Measurements from ENCODE around the gene ZFP36L2. TPM values are rescaled to one million over a fixed set of nuclear protein-coding genes. Genes with fewer than 3 reads are reported as not detected.
"Not testable (repeated sequence)": the region's sequence is repeated elsewhere in the genome, so short reads cannot be mapped to it uniquely, and the experiment has no call there.

ZFP36L2 gene
- total RNA-seq, 4 donors from 2014 or later, result 50.9 to 83.2 (median 73.4) TPM

DNA sequence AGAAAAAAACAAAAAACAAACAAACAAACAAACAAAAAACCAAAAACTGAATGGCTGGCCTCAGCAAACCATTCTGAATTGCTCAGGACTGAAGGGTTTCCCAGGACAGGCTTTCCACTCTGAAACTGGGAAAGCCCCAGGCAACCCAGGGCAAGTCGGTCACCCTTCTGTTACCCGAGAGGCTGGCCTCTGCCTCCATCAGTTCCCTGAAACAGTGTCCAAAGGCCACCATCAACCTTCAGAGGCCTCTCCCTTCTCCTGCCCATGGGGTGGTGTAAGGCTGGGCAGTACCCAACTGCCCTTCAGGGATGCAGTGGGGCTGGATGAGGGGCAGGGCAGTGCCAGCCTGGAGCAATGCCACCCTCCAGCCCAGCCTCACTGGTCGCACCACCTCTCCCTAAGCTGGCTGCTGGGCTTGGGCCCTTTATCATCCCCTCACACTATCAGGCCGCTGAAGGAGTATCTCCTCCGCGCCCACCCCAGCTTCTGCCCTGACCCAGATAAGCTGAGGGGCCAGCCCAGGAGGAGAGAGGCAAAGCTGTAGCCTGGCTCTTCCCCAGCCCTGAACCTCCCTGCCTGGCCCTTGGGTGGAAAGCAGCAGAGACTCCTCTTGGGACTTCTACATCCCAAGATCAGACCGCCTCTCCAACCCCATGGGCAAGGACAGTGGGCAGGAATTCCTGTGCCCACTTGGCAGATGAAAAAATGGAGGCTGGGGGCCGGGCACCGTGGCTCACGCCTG, 35.9 kb downstream of the ZFP36L2 start:
- Histone ChIP-seq H3K36me3 (no peaks in the 10 kb centered on the region), H3K4me3 (no peak overlapping the region), H3K27ac (no peak overlapping the region), H3K9me3 (no peaks in the 10 kb centered on the region), H3K27me3 (no peaks in the 10 kb centered on the region), H3K4me1 (peaks cover 0 to 11% (median 0%) of the 10 kb centered on the region in 3 donors)
- TF ChIP-seq EP300 (IDR thresholded peaks at IDR 0.05) (no peak), POLR2AphosphoS5 (IDR thresholded peaks at IDR 0.05) (no peak), POLR2A (IDR thresholded peaks at IDR 0.05) (no peak)
- TF ChIP-seq, protein P1, sequence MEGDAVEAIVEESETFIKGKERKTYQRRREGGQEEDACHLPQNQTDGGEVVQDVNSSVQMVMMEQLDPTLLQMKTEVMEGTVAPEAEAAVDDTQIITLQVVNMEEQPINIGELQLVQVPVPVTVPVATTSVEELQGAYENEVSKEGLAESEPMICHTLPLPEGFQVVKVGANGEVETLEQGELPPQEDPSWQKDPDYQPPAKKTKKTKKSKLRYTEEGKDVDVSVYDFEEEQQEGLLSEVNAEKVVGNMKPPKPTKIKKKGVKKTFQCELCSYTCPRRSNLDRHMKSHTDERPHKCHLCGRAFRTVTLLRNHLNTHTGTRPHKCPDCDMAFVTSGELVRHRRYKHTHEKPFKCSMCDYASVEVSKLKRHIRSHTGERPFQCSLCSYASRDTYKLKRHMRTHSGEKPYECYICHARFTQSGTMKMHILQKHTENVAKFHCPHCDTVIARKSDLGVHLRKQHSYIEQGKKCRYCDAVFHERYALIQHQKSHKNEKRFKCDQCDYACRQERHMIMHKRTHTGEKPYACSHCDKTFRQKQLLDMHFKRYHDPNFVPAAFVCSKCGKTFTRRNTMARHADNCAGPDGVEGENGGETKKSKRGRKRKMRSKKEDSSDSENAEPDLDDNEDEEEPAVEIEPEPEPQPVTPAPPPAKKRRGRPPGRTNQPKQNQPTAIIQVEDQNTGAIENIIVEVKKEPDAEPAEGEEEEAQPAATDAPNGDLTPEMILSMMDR (IDR thresholded peaks at IDR 0.05), result no peak
- WGBS, 2 donors (ENCODE audit: low coverage in 1 of 2), result 63% methylated on average over 2 of the region's 10 CpGs; no CpG with 5 or more reads in 1 of the 2 donors
- ATAC-seq, result no peak

DNA sequence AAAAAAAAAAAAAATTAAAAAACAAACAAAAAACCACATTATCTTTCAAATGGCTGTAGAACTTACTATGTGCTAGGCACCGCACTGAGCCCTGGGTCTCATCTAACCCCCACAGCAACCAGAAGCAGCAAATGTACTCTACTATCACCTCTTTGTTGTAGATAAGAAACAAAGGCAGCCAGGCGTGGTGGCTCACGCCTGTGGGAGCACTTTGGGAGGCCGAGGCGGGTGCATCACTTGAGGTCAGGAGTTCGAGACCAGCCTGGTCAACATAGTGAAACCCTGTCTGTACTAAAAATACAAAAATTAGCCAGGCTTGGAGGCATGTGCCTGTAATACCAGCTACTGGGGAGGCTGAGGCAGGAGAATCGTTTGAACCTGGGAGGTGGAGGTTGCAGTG, 36.5 kb downstream of the ZFP36L2 start:
- H3K9me3 ChIP-seq, H3K4me3 ChIP-seq, H3K27me3 ChIP-seq, H3K27ac ChIP-seq, H3K36me3 ChIP-seq, ATAC-seq: not testable (repeated sequence)
- H3K4me1 ChIP-seq, result peaks cover 0 to 11% (median 0%) of the 10 kb centered on the region in 3 donors
- 95 to 100% methylated on average over 2 to 6 of the region's 7 CpGs for WGBS, 2 donors (ENCODE audit: low coverage in 1 of 2)

DNA sequence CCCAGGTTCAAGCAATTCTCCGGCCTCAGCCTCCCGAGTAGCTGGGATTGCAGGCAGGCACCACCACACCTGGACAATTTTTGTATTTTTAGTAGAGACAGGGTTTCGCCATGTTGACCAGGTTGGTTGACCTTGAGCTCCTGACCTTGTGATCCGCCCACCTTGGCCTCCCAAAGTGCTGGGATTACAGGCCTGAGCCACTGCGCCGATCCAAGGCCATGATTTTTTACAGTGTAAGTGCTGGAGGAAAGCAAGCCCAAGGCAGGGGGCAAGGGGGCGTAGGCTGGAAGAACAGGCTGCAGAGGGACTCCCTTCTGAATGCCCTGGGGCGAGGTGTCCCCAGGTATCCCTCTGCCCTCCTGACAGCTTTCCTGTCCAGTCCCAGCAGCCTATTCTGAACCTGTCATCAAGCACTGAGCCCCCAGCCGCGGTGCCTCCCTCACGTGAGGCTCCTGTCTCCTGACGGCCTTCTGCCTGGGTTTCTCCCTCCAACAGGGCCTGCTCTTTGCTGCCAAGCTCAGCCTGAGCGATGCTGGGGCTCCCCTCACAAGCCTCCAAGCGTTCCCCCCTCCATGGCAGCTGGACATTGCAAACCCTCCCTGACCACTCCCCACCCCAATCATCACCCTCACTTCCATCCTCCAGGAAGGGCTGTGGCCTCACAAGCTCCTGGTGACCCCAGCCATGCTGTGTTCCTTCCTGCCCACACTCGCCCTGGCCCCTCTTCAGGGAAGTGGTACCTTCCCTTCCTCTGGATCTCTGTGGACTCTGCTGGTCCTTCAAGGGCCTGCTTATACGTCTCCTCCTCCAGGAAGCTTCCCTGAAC, 37.6 kb downstream of the ZFP36L2 start:
- H3K27me3 ChIP-seq, result no peaks in the 10 kb centered on the region
- no peaks in the 10 kb centered on the region for H3K9me3 ChIP-seq
- H3K4me1 ChIP-seq, result peaks cover 0 to 11% (median 0%) of the 10 kb centered on the region in 3 donors
- TF ChIP-seq, protein P1 (IDR thresholded peaks at IDR 0.05), result no peak
- TF ChIP-seq EP300 (IDR thresholded peaks at IDR 0.05), result no peak
- TF ChIP-seq POLR2A (IDR thresholded peaks at IDR 0.05), result no peak
- no peak for TF ChIP-seq POLR2AphosphoS5 (IDR thresholded peaks at IDR 0.05)
- no peak for ATAC-seq
- 100% methylated on average over 1 to 3 of the region's 16 CpGs for WGBS, 2 donors (ENCODE audit: low coverage in 1 of 2)
- no peaks in the 10 kb centered on the region for H3K36me3 ChIP-seq
- no peak overlapping the region for H3K27ac ChIP-seq
- H3K4me3 ChIP-seq, result no peak overlapping the region

DNA sequence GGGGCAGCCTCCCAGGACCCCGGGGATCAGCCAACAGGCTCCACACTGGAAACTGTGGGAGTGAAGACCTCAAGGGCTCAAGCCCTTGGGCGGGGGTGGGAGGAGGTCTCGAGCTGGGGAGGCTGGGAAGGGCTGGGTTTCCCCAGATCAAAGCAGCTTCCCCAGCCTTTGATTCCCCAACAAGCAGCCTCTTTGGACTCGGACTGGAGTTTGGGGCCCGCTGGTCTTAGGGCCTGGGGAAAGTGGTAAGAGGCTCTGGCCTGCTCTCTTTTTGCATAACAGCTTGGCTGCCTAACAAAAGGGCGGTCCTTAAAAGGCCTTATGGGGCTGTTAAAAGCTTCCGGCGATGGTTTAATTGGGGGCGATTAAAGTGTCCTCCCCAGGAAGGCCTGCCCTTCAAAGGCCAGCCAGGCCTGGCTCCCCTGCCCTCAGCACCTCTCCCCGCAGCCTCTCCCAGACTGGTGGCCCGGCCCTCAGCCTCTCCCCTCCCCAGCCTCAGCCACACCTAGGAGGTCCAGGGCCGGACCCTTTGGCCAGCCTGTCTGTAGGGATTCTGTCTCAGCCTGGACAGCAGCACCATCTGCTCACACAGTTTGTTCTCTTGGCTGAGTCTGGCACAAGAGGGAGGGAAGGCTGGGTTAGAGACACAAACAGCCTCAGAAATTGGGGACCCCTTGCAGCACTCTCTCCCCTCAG, 39.6 kb downstream of the ZFP36L2 start:
- Histone ChIP-seq H3K27me3 (no peaks in the 10 kb centered on the region), H3K36me3 (no peaks in the 10 kb centered on the region), H3K4me3 (no peak overlapping the region), H3K9me3 (no peaks in the 10 kb centered on the region), H3K27ac (peak overlapping the region in 3 of 4 donors; percentile 29 to 43 (median 38)), H3K4me1 (peaks cover 0 to 11% (median 0%) of the 10 kb centered on the region in 3 donors)
- ATAC-seq, result peak; percentile 38
- TF ChIP-seq EP300 (IDR thresholded peaks at IDR 0.05) (no peak), POLR2AphosphoS5 (IDR thresholded peaks at IDR 0.05) (no peak), POLR2A (IDR thresholded peaks at IDR 0.05) (no peak)
- TF ChIP-seq, protein P1 (IDR thresholded peaks at IDR 0.05), result no peak
- WGBS, 2 donors (ENCODE audit: low coverage in 1 of 2), result 38 to 80% methylated on average over 1 to 3 of the region's 12 CpGs

DNA sequence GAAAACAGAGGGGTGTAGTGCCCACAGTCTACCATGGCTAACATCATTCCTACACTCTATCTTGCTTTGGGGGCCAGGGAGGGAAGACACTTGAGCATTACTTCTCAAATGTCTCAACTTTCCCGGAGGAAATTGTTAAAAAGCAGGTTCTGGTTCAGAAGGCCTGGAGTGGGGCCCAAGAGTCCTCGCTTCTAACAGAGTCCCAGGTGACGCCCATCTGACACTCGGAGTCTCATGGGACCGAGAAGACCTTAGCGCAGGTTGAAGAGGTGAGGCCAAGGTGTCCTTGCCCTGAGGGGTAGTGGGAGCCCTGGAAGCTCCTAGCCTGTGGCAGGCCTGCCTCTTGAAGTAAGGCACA, 40.1 kb downstream of the ZFP36L2 start:
- WGBS, 2 donors (ENCODE audit: low coverage in 1 of 2), result 90 to 100% methylated on average over 2 to 5 of the region's 6 CpGs

More for the DNA sequence above, 40.1 kb downstream of the ZFP36L2 start:
- no peak for ATAC-seq
- Histone ChIP-seq H3K4me1 (peaks cover 0 to 11% (median 0%) of the 10 kb centered on the region in 3 donors), H3K9me3 (no peaks in the 10 kb centered on the region), H3K36me3 (no peaks in the 10 kb centered on the region), H3K4me3 (no peak overlapping the region), H3K27ac (peak overlapping the region in 2 of 4 donors; percentile 29 to 38), H3K27me3 (no peaks in the 10 kb centered on the region)
- no peak for TF ChIP-seq EP300 (IDR thresholded peaks at IDR 0.05)
- TF ChIP-seq, protein P1 (IDR thresholded peaks at IDR 0.05), result no peak
- TF ChIP-seq POLR2AphosphoS5 (IDR thresholded peaks at IDR 0.05), result no peak
- TF ChIP-seq POLR2A (IDR thresholded peaks at IDR 0.05), result no peak

Data from gastroesophageal sphincter (tissue), 4 donors.